GM12801 (cell line): ENCODE measurements around the gene ENPP1.

Experiments used
- TF ChIP-seq, protein P1 (sequence below): IDR thresholded peaks from one replicate; pipeline ENCODE4 v1.5.1; 2011; ENCODE audit warnings: control low read depth; ENCODE audit not compliant: insufficient read length; ENCODE audit errors: extremely low read depth

The ENPP1 gene

DNA sequence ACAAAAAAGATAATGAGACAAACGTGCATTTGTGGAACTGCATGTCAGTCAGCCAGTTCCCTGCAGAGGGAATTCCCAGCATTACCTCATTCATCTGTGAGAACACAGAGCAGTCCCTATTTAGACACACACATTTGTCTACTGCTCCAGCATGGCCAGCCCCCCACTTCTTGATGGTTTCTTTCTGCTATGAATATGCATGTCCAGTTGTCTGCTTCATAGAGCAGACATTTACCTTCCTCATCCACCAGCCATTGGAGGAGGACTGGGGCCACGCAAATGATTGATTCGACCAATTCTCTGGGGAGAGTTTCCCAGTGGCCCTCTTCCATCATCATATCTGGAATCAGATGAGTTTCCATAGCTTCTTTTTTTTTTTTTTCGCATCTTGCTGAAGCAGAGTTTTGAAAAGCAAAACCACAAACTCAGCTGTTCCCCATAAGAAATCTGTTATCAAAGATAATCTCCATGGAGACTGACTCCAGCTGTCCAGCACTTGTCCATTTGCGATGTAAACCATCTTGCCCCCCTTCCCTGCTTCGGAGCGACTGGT, 11.8 kb downstream of the ENPP1 start:
- TF ChIP-seq, protein P1, sequence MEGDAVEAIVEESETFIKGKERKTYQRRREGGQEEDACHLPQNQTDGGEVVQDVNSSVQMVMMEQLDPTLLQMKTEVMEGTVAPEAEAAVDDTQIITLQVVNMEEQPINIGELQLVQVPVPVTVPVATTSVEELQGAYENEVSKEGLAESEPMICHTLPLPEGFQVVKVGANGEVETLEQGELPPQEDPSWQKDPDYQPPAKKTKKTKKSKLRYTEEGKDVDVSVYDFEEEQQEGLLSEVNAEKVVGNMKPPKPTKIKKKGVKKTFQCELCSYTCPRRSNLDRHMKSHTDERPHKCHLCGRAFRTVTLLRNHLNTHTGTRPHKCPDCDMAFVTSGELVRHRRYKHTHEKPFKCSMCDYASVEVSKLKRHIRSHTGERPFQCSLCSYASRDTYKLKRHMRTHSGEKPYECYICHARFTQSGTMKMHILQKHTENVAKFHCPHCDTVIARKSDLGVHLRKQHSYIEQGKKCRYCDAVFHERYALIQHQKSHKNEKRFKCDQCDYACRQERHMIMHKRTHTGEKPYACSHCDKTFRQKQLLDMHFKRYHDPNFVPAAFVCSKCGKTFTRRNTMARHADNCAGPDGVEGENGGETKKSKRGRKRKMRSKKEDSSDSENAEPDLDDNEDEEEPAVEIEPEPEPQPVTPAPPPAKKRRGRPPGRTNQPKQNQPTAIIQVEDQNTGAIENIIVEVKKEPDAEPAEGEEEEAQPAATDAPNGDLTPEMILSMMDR, result no peak

DNA sequence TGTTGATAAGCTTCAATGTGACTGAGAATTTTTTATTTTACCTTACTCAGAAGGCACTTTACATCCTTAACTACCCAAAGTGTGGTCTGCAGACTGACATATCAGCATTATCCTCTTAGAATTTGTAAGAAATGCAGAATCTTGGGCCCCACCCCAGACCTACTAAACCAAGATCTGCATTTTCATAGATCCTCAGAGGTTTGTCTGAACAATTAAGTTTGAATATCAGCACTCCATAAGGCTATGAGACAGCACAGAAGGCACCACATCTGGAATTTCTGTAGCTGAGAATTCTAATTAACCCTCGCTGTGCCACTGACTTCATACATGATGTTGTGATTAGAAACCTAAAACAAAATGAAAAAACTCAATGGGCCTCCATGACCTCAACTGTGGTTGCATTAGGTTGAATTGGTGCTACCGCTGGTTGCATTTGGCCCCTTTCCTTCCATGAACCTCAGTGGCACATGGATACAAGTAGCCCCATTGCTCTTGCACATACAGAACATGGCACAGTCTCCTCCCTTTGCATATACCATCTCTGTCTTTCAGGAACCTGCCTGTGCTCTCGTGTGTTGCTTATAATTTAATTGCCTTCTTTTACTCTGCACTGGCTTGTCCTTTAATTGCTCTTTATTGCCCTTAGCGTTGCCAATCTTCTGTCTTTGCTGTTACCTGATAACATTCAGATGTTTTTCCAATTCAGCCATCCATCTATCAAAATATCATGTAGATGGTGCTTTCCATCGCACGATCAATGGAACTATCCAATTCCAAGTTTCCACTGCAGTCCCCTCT, 13.4 kb downstream of the ENPP1 start:
- TF ChIP-seq, protein P1, result no peak

DNA sequence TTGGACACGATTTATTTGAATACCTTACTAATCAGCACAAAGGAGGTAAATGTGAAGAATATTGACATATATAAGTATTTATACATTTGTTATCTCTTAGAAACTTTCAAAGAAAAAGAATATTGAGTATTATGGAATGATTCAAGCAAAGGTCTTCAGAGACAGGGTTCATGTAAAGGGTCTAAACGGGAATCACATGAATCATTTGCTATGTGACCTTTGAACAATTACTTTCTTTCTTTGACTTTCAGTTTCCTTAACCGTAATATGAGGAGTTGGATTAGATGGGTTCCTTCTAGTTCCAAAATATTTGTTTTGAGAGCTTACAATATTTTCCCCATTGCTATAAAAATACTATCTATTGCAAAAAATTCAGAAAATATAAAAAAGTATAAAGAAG, 14.3 kb downstream of the ENPP1 start:
- TF ChIP-seq, protein P1, result no peak

DNA sequence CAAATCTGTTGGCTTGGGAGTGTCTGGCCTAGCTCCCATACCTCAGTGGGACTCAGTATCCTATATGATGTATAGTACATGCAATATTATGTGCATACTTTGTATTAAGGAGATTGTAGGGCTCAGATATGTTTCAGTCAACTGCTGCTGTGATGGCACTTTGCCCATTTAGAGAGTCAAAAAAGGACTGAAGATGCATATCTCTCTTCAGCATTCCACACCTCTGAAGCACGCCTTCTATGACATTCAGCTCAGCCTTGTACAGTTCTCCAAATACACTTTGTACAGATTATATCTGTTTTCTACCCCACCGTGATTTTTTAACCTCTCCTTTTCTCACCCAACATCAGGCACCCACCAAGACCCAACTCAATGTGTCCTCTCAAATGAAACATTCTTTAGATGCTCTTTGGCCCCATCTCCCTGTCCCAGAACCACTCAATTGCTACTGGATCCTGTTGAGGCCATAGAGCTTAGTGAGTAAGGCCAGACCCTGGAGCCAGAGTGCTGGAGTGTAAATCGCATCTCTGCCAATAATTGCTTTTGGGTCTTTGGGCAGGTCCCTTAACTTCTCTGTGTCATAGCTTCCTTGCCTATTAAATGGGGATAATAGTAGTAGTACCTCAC, 15.6 kb downstream of the ENPP1 start:
- TF ChIP-seq, protein P1, result no peak

DNA sequence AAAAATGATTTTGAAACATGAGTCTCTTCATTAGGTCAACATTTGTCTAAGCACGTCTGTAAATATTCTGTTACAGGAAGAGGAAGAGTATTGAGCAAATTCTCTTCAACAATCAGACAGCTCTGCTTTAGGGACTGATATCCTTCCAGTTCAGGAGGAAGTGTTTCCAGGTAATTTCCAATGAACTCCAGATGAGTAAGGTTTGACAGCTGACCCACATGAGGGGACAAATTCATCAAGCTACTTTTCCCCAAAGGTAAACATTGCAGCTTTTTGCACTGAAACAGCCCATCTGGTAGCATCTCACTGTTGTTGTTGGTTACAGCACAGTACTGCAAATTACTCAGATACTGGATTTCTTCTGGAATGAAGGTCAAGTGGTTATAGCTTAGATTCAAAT, 18.1 kb downstream of the ENPP1 start:
- TF ChIP-seq, protein P1, result no peak

DNA sequence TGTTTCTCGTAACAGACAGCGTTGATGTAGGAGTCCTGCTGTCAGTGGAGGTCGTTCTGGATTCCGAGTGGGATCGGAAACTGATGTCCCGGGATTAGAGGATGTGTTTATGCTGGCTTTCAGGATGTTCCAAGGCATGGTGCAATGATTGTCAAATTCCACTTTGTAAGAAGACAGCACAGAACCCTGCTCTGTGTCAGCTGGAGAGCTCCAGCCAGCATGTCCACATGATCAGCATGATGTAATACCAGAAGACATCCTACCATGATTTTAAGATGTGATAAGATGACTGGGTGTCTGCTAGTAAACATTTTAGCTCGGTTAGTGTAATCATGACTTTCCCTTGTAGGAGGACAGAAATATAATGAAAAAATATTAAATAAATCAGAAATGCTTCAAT, 20.3 kb downstream of the ENPP1 start:
- TF ChIP-seq, protein P1, result no peak

DNA sequence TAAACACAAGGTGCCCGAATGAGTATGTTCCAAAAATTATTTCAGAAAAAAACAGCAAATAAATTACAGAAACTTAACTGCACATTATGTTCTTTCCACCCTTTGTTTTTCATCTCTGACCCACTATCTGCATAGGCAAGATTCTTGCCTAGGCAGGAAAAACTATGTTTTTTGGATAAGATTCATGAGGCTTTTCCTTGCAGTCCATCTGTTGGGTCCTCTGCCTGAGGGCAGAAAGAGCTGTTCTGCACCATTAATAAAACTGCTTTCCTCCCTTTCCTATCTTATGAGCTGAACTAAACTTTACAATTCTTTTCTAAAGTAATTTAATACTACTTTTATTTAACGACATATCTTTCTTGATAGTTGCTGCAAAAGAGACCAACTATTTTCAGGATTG, 21.1 kb downstream of the ENPP1 start:
- TF ChIP-seq, protein P1, result no peak
